ENCODE measurements around the gene TCL1B.
"Not testable (repeated sequence)": the region's sequence is repeated elsewhere in the genome, so short reads cannot be mapped to it uniquely, and the experiment has no call there.

DNA sequence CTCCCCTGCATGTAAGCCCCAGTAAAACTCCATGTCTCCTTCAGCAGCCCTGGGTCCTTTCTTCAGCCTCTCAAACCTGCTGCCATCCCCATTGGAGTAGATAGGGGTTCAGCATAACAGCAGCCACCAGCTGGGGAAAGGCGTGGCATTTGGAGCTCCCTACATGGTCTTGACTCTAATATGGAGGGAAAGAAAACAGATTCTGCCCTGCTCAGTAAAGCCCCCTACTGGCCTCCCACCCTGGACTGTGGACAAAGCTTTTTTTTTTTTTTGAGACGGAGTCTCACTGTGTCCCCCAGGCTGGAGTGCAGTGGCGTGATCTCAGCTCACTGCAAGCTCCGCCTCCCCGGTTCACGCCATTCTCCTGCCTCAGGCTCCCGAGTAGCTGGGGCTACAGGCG, 20.7 kb upstream of the TCL1B start:
- TF ChIP-seq EP300, POLR2A (IDR thresholded peaks at IDR 0.05): not testable (repeated sequence)
- TF ChIP-seq, protein P1, sequence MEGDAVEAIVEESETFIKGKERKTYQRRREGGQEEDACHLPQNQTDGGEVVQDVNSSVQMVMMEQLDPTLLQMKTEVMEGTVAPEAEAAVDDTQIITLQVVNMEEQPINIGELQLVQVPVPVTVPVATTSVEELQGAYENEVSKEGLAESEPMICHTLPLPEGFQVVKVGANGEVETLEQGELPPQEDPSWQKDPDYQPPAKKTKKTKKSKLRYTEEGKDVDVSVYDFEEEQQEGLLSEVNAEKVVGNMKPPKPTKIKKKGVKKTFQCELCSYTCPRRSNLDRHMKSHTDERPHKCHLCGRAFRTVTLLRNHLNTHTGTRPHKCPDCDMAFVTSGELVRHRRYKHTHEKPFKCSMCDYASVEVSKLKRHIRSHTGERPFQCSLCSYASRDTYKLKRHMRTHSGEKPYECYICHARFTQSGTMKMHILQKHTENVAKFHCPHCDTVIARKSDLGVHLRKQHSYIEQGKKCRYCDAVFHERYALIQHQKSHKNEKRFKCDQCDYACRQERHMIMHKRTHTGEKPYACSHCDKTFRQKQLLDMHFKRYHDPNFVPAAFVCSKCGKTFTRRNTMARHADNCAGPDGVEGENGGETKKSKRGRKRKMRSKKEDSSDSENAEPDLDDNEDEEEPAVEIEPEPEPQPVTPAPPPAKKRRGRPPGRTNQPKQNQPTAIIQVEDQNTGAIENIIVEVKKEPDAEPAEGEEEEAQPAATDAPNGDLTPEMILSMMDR (IDR thresholded peaks at IDR 0.05): not testable (repeated sequence)
